HCT116 (cell line): Measurements from ENCODE around the gene SP100. TPM values are rescaled to one million over a fixed set of nuclear protein-coding genes. Genes with fewer than 3 reads are reported as not detected.

ENCODE experiments used
- ATAC-seq: fragments of 200-7000 bp; cut with Tn5 transposase; 2 replicates; pipeline ENCODE4 v1.9.1; 2020; ENCODE audit warnings: mild to moderate bottlenecking, moderate library complexity
- BruUV-seq: library from RNA; stranded (reverse); fragments of 400-500 nt; replicated peaks from 2 replicates; lab custom pipeline; 2021; lab: Mats Ljungman, UMichigan
- CTCF ChIA-PET: fragments of 300-600 bp; sonication (Branson Sonifier 250); formaldehyde crosslinking; loops from one replicate; lab custom pipeline; 2021; ENCODE audit warnings: antibody characterized with exemption; lab: Charles Lee
- POLR2A ChIA-PET: fragments of 300-600, 350-600 bp; sonication (Branson Sonifier 250); formaldehyde crosslinking; loops from one replicate; lab custom pipeline; 2021; ENCODE audit warnings: antibody characterized with exemption; lab: Charles Lee
- RAD21 ChIA-PET, 2 experiments: fragments of 300-600 bp; sonication (Branson Sonifier 250); formaldehyde crosslinking; loops; one replicate each; lab custom pipeline; 2023; ENCODE audit warnings: low total read pairs in 2 of 2; ENCODE audit not compliant: uncharacterized antibody in 2 of 2, unreplicated experiment in 2 of 2, low non-redundant PET in 1 of 2; lab: Charles Lee
- DNase-seq: peaks from one replicate; pipeline ENCODE4 v3.0.0-alpha.2; 2010; ENCODE audit warnings: low read depth, low spot score
- H2AFZ ChIP-seq: fragments of 200-600 bp; shearing (Covaris generic), sonication (generic); 2 replicates; pipeline ENCODE4 v1.6.1; 2017; ENCODE audit warnings: low read depth, mixed run types, mixed read lengths, antibody characterized with exemption, low read length; ENCODE audit not compliant: poor library complexity, severe bottlenecking
- H3K27ac ChIP-seq: 2 replicates; pipeline ENCODE4 v1.5.1; 2012; ENCODE audit warnings: low read depth, low read length
- H3K27me3 ChIP-seq: fragments of 200-600 bp; sonication (generic); 2 replicates; pipeline ENCODE4 v1.6.1; 2016; ENCODE audit warnings: mixed run types, low read length, mixed read lengths; ENCODE audit not compliant: insufficient read depth
- H3K36me3 ChIP-seq, 2 experiments: fragments of 200-500 bp in 1 of 2; fragments of 200-600 bp in 1 of 2; sonication (Bioruptor generic) in 1 of 2; sonication (generic) in 1 of 2; 2 replicates each; pipeline versions ENCODE4 v1.5.1 to v1.6.1; 2014 to 2016; ENCODE audit warnings: low read length in 2 of 2, inconsistent platforms in 1 of 2, mixed read lengths in 1 of 2, mixed run types in 1 of 2; ENCODE audit not compliant: insufficient read depth in 2 of 2, control insufficient read depth in 1 of 2
- H3K4me1 ChIP-seq, 2 experiments: fragments of 200-600 bp in 1 of 2; sonication (generic) in 1 of 2; 2 replicates each; pipeline versions ENCODE4 v1.5.1 to v1.6.1; 2012 to 2017; ENCODE audit warnings: low read length in 2 of 2, inconsistent platforms in 1 of 2, mild to moderate bottlenecking in 1 of 2, mixed read lengths in 1 of 2, mixed run types in 1 of 2, moderate library complexity in 1 of 2; ENCODE audit not compliant: insufficient read depth in 2 of 2, control insufficient read depth in 1 of 2
- H3K4me2 ChIP-seq: fragments of 200-600 bp; sonication (generic); 2 replicates; pipeline ENCODE4 v1.6.1; 2017; ENCODE audit warnings: mixed run types, low read length, mixed read lengths
- H3K4me3 ChIP-seq, 2 experiments: fragments of 200-600 bp in 1 of 2; sonication (generic) in 1 of 2; replicated peaks in 1 of 2; 2 replicates each; pipeline ENCODE4 v1.5.1; 2011 to 2016; ENCODE audit warnings: low read length in 2 of 2, control low read depth in 1 of 2, low read depth in 1 of 2, mild to moderate bottlenecking in 1 of 2, mixed read lengths in 1 of 2, mixed run types in 1 of 2
- H3K79me2 ChIP-seq: fragments of 200-600 bp; sonication (generic); 2 replicates; pipeline ENCODE4 v1.6.1; 2017; ENCODE audit warnings: mild to moderate bottlenecking, mixed run types, low read length, moderate library complexity, mixed read lengths; ENCODE audit not compliant: insufficient read depth
- H3K9ac ChIP-seq: fragments of 200-600 bp; sonication (generic); 2 replicates; pipeline ENCODE4 v1.6.1; 2016; ENCODE audit warnings: low read length, mixed read lengths
- H3K9me2 ChIP-seq: fragments of 200-600 bp; sonication (generic), shearing (Covaris generic); 2 replicates; pipeline ENCODE4 v1.6.1; 2017; ENCODE audit warnings: mixed run types, mild to moderate bottlenecking, moderate library complexity; ENCODE audit not compliant: insufficient read depth
- H3K9me3 ChIP-seq, 2 experiments: fragments of 200-500 bp in 1 of 2; fragments of 200-600 bp in 1 of 2; sonication (Bioruptor generic) in 1 of 2; sonication (generic) in 1 of 2; 2 replicates each; pipeline ENCODE4 v1.6.1; 2014 to 2017; ENCODE audit warnings: low read length in 2 of 2, mixed read lengths in 2 of 2, inconsistent platforms in 1 of 2, low read depth in 1 of 2, mild to moderate bottlenecking in 1 of 2, mixed run types in 1 of 2, moderate library complexity in 1 of 2; ENCODE audit not compliant: control insufficient read depth in 1 of 2, insufficient read depth in 1 of 2
- H4K20me1 ChIP-seq: fragments of 200-600 bp; sonication (generic), shearing (Covaris generic); 2 replicates; pipeline ENCODE4 v1.6.1; 2017; ENCODE audit warnings: mixed run types, mild to moderate bottlenecking, moderate library complexity; ENCODE audit not compliant: insufficient read depth
- EGR1 ChIP-seq: IDR thresholded peaks from 2 replicates; pipeline ENCODE4 v1.6.1; 2012; ENCODE audit warnings: low read depth
- ELF1 ChIP-seq: IDR thresholded peaks from 2 replicates; pipeline ENCODE4 v1.6.1; 2012; ENCODE audit warnings: low read depth, borderline replicate concordance
- EZH2phosphoT487 ChIP-seq: fragments of 200-600 bp; IDR thresholded peaks from 2 replicates; pipeline ENCODE4 v1.6.1; 2018; ENCODE audit warnings: antibody characterized with exemption, borderline replicate concordance
- FOSL1 ChIP-seq: IDR thresholded peaks from 2 replicates; pipeline ENCODE4 v1.6.1; 2012; ENCODE audit warnings: low read depth
- POLR2A ChIP-seq: IDR thresholded peaks from 2 replicates; pipeline ENCODE4 v1.7.0; 2011; ENCODE audit warnings: borderline replicate concordance; ENCODE audit not compliant: insufficient read depth, insufficient read length; ENCODE audit errors: extremely low read depth
- POLR2AphosphoS5 ChIP-seq: IDR thresholded peaks from 2 replicates; pipeline ENCODE4 v1.6.1; 2011; ENCODE audit warnings: mild to moderate bottlenecking, low read depth, low read length, moderate library complexity
- SP1 ChIP-seq: IDR thresholded peaks from 2 replicates; pipeline ENCODE4 v1.6.1; 2012; ENCODE audit warnings: low read depth
- SRF ChIP-seq: IDR thresholded peaks from 2 replicates; pipeline ENCODE4 v1.6.1; 2012; ENCODE audit warnings: low read depth
- TCF7L2 ChIP-seq: IDR thresholded peaks from 2 replicates; pipeline ENCODE4 v1.7.0; 2011; ENCODE audit warnings: borderline replicate concordance, inconsistent platforms; ENCODE audit not compliant: insufficient read depth, insufficient read length; ENCODE audit errors: extremely low read depth
- YY1 ChIP-seq: IDR thresholded peaks from 2 replicates; pipeline ENCODE4 v1.6.1; 2011; ENCODE audit warnings: low read length, low read depth, moderate library complexity, mild to moderate bottlenecking; ENCODE audit not compliant: insufficient replicate concordance; ENCODE audit errors: extremely low read depth
- intact Hi-C: fragments of 100-400 bp; cut with micrococcal nuclease; formaldehyde crosslinking; loops from 2 replicates; pipeline ENCODE4 v1.10.0; 2022
- total RNA-seq: library from RNA; stranded (reverse); gene quantifications from one replicate; pipeline ENCODE4 v1.2.1, GENCODE V29; 2021; ENCODE audit not compliant: unreplicated experiment
- TF ChIP-seq, protein P1 (sequence below): IDR thresholded peaks from 2 replicates; pipeline ENCODE4 v1.6.1; 2012
- TF ChIP-seq, protein P2 (sequence below): IDR thresholded peaks from 2 replicates; pipeline ENCODE4 v1.6.1; 2012
- TF ChIP-seq, protein P3 (sequence below), 3 experiments: fragments of 200-600 bp in 1 of 3; sonication (generic) in 1 of 3; IDR thresholded peaks in 2 of 3; conservative IDR thresholded peaks in 1 of 3; 2 replicates each; pipeline ENCODE4 v1.5.1; 2012 to 2017; ENCODE audit warnings: low read depth in 2 of 3, low read length in 2 of 3, antibody characterized with exemption in 1 of 3, borderline replicate concordance in 1 of 3, control low read depth in 1 of 3, mild to moderate bottlenecking in 1 of 3, mixed read lengths in 1 of 3, mixed run types in 1 of 3, moderate library complexity in 1 of 3; ENCODE audit not compliant: insufficient read depth in 1 of 3

SP100 gene
- total RNA-seq, 1 experiment from 2014 or later = 48.1 TPM

DNA sequence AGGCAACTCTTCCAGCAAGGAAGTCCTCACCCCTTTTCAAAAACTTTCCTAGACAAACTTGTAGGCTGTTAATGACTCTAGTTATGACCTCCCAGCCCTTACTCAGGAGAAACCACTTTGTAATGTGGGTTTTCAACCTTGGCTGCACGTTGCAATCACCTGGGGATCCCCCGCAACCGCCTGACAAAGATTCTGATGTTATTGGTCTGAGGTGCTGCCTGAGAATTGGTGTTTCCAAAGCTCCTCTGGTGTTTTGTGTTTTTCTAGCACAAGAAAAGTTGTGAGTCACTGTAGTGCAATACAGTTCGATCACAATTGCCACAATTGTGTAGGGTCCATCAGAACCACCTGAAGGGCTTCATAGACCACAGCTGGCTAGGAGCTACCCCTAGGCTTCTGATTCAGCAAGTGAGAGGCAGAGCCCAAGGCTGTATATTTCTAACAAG is 121.6 kb downstream of the SP100 start:
- H3K4me2 ChIP-seq = no peak overlapping the region
- ChIA-PET POLR2A (no interaction called here), CTCF (no interaction called here), RAD21 (no interaction called here)
- H4K20me1 ChIP-seq = no peaks in the 10 kb centered on the region
- DNase-seq (no peak), ATAC-seq (no peak)
- H3K9ac ChIP-seq = no peak overlapping the region
- H2AFZ ChIP-seq = no peak overlapping the region
- H3K9me2 ChIP-seq = no peaks in the 10 kb centered on the region
- no peaks in the 10 kb centered on the region for H3K36me3 ChIP-seq
- H3K4me1 ChIP-seq = no peaks in the 10 kb centered on the region
- intact Hi-C loops = no loop called here
- no peak for TF ChIP-seq SRF
- no peak for TF ChIP-seq FOSL1
- TF ChIP-seq POLR2AphosphoS5 = no peak
- TF ChIP-seq, protein P1, sequence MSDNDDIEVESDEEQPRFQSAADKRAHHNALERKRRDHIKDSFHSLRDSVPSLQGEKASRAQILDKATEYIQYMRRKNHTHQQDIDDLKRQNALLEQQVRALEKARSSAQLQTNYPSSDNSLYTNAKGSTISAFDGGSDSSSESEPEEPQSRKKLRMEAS = no peak
- TF ChIP-seq POLR2A = no peak
- no peak for TF ChIP-seq EZH2phosphoT487
- TF ChIP-seq SP1 = no peak
- no peak for TF ChIP-seq ELF1
- TF ChIP-seq EGR1 = no peak
- TF ChIP-seq, protein P2, sequence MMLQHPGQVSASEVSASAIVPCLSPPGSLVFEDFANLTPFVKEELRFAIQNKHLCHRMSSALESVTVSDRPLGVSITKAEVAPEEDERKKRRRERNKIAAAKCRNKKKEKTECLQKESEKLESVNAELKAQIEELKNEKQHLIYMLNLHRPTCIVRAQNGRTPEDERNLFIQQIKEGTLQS = no peak
- no peak for TF ChIP-seq YY1
- TF ChIP-seq, protein P3, sequence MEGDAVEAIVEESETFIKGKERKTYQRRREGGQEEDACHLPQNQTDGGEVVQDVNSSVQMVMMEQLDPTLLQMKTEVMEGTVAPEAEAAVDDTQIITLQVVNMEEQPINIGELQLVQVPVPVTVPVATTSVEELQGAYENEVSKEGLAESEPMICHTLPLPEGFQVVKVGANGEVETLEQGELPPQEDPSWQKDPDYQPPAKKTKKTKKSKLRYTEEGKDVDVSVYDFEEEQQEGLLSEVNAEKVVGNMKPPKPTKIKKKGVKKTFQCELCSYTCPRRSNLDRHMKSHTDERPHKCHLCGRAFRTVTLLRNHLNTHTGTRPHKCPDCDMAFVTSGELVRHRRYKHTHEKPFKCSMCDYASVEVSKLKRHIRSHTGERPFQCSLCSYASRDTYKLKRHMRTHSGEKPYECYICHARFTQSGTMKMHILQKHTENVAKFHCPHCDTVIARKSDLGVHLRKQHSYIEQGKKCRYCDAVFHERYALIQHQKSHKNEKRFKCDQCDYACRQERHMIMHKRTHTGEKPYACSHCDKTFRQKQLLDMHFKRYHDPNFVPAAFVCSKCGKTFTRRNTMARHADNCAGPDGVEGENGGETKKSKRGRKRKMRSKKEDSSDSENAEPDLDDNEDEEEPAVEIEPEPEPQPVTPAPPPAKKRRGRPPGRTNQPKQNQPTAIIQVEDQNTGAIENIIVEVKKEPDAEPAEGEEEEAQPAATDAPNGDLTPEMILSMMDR (IDR thresholded peaks at IDR 0.05 in 2 of 3, conservative IDR thresholded peaks at IDR 0.05 in 1 of 3; ENCODE audit: borderline replicate concordance in 1 of 3, insufficient read depth in 1 of 3, low read depth in 2 of 3, low read length in 2 of 3) = no peak
- no peak for TF ChIP-seq TCF7L2
- H3K9me3 ChIP-seq = no peaks in the 10 kb centered on the region
- H3K27me3 ChIP-seq = no peaks in the 10 kb centered on the region
- BruUV-seq = no TSS peak
- H3K27ac ChIP-seq = no peak overlapping the region
- H3K4me3 ChIP-seq = no peak overlapping the region
- no peaks in the 10 kb centered on the region for H3K79me2 ChIP-seq
